Ishikawa (cell line): Measurements from ENCODE around the gene HNRNPU.
A peak's percentile ranks its signal among the peaks of the same experiment; 100 is the strongest.

ENCODE experiments used
- CEBPB ChIP-seq: IDR thresholded peaks from 2 replicates; pipeline ENCODE4 v1.6.1; 2012
- CREB1 ChIP-seq: IDR thresholded peaks from 2 replicates; pipeline ENCODE4 v1.6.1; 2012; ENCODE audit warnings: low read depth
- EGR1 ChIP-seq: IDR thresholded peaks from 2 replicates; pipeline ENCODE4 v1.6.1; 2012
- EP300 ChIP-seq: IDR thresholded peaks from 2 replicates; pipeline ENCODE4 v1.6.1; 2012; ENCODE audit warnings: borderline replicate concordance
- FOXM1 ChIP-seq: IDR thresholded peaks from 2 replicates; pipeline ENCODE4 v1.6.1; 2012; ENCODE audit warnings: low read depth, borderline replicate concordance
- MAX ChIP-seq: IDR thresholded peaks from 2 replicates; pipeline ENCODE4 v1.6.1; 2012
- NFIC ChIP-seq: IDR thresholded peaks from 2 replicates; pipeline ENCODE4 v1.6.1; 2012
- RAD21 ChIP-seq: IDR thresholded peaks from 2 replicates; pipeline ENCODE4 v1.6.1; 2012; ENCODE audit warnings: low read depth
- REST ChIP-seq: IDR thresholded peaks from 2 replicates; pipeline ENCODE4 v1.6.1; 2012; ENCODE audit warnings: low read depth, mild to moderate bottlenecking
- TAF1 ChIP-seq: IDR thresholded peaks from 2 replicates; pipeline ENCODE4 v1.6.1; 2012; ENCODE audit warnings: low read depth, mild to moderate bottlenecking
- TCF12 ChIP-seq: IDR thresholded peaks from 2 replicates; pipeline ENCODE4 v1.6.1; 2012; ENCODE audit warnings: low read depth
- TEAD4 ChIP-seq: IDR thresholded peaks from 2 replicates; pipeline ENCODE4 v1.6.1; 2012
- USF1 ChIP-seq: IDR thresholded peaks from 2 replicates; pipeline ENCODE4 v1.6.1; 2012
- YY1 ChIP-seq: IDR thresholded peaks from 2 replicates; pipeline ENCODE4 v1.6.1; 2012; ENCODE audit warnings: low read depth
- ZBTB7A ChIP-seq: IDR thresholded peaks from 2 replicates; pipeline ENCODE4 v1.6.1; 2012; ENCODE audit warnings: low read depth

HNRNPU gene

GRCh38 chr1:244865028-244865371 lies 657 bp upstream of the HNRNPU start:
- no peak for TF ChIP-seq CREB1
- TF ChIP-seq REST, result no peak
- TF ChIP-seq TAF1, result no peak
- no peak for TF ChIP-seq TEAD4
- no peak for TF ChIP-seq TCF12
- TF ChIP-seq EGR1, result no peak
- no peak for TF ChIP-seq NFIC
- TF ChIP-seq CEBPB, result no peak
- TF ChIP-seq RAD21, result no peak
- TF ChIP-seq YY1, result no peak
- no peak for TF ChIP-seq MAX
- no peak for TF ChIP-seq USF1
- TF ChIP-seq EP300, result no peak
- no peak for TF ChIP-seq FOXM1
- no peak for TF ChIP-seq ZBTB7A

- TF ChIP-seq ZBTB7A (0 out of 2 replicates have a peak, but pooled peaks have one; percentile 31), YY1 (0 out of 2 replicates have a peak, but pooled peaks have one; percentile 7), EGR1 (peak; percentile 17; the same call in 1 of the 2 replicates), EP300 (no peak)
Observed at GRCh38 chr1:244863491-244864252, 671 bp downstream of the HNRNPU start.

GRCh38 chr1:244862699-244863490 lies 1.4 kb downstream of the HNRNPU start:
- TF ChIP-seq TAF1 (peak; percentile 48), EP300 (0 out of 2 replicates have a peak, but pooled peaks have one; percentile 13), TCF12 (peak; percentile 29), EGR1 (no peak), YY1 (peak; percentile 75), MAX (peak; percentile 87), ZBTB7A (no peak), USF1 (peak; percentile 36; the same call in 1 of the 2 replicates), TEAD4 (0 out of 2 replicates have a peak, but pooled peaks have one; percentile 16), FOXM1 (no peak), RAD21 (no peak), CREB1 (peak; percentile 62; the same call in 1 of the 2 replicates), REST (no peak), CEBPB (peak; percentile 92), NFIC (no peak)

- TF ChIP-seq TAF1 (no peak), FOXM1 (no peak), NFIC (no peak), ZBTB7A (no peak), EGR1 (no peak), CEBPB (no peak), EP300 (no peak), TEAD4 (no peak), USF1 (no peak), REST (no peak), YY1 (no peak), TCF12 (no peak)
Observed at GRCh38 chr1:244862354-244862698, 2.0 kb downstream of the HNRNPU start.
